ENCODE data around the gene CFD.
"Not testable (repeated sequence)": the region's sequence is repeated elsewhere in the genome, so short reads cannot be mapped to it uniquely, and the experiment has no call there.

The CFD gene

GRCh38 chr19:852136-853013 is 7.1 kb upstream of the CFD start, which contains the start of gene ELANE:
Gene ELANE, plus strand, starts transcription at chr19:852303. Its CDS starts 26 bp downstream, at chr19:852329.
- DNase-seq (ENCODE audit: low spot score) = no peak

- no peak for DNase-seq (ENCODE audit: low spot score)
Observed at GRCh38 chr19:853014-853585, 6.4 kb upstream of the CFD start.

- DNase-seq (ENCODE audit: low spot score) = not testable (repeated sequence)
Observed at GRCh38 chr19:853614-854220, 5.7 kb upstream of the CFD start.

GRCh38 chr19:854549-854948 is 4.9 kb upstream of the CFD start:
- no peak for DNase-seq (ENCODE audit: low spot score)

- DNase-seq (ENCODE audit: low spot score) = no peak
Observed at GRCh38 chr19:855142-855541, 4.3 kb upstream of the CFD start.

- no peak for DNase-seq (ENCODE audit: low spot score)
Observed at GRCh38 chr19:855566-856120, 3.8 kb upstream of the CFD start.

- no peak for DNase-seq (ENCODE audit: low spot score)
Observed at GRCh38 chr19:858284-858683, 1.2 kb upstream of the CFD start.

GRCh38 chr19:861141-861755 is 1.8 kb downstream of the CFD start:
- no peak for DNase-seq (ENCODE audit: low spot score)

GRCh38 chr19:861756-862580 is 2.5 kb downstream of the CFD start:
- peak; percentile 46 for DNase-seq (ENCODE audit: low spot score)

- peak; percentile 70 for DNase-seq (ENCODE audit: low spot score)
Observed at GRCh38 chr19:862581-863314, 3.3 kb downstream of the CFD start.

- no peak for DNase-seq (ENCODE audit: low spot score)
Observed at GRCh38 chr19:863315-863620, 3.8 kb downstream of the CFD start.

- no peak for DNase-seq (ENCODE audit: low spot score)
Observed at GRCh38 chr19:866769-867300, 7.4 kb downstream of the CFD start.

- DNase-seq (ENCODE audit: low spot score) = no peak
Observed at GRCh38 chr19:867301-867793, 7.9 kb downstream of the CFD start.

GRCh38 chr19:867855-868457 is 8.5 kb downstream of the CFD start:
- no peak for DNase-seq (ENCODE audit: low spot score)

GRCh38 chr19:868458-869244 is 9.2 kb downstream of the CFD start:
- no peak for DNase-seq (ENCODE audit: low spot score)

GRCh38 chr19:869245-870177 is 10.0 kb downstream of the CFD start:
- no peak for DNase-seq (ENCODE audit: low spot score)

GRCh38 chr19:870314-870713 is 10.8 kb downstream of the CFD start:
- DNase-seq (ENCODE audit: low spot score) = no peak

GRCh38 chr19:870963-871401 is 11.5 kb downstream of the CFD start:
- no peak for DNase-seq (ENCODE audit: low spot score)

Measured in CD4-positive, alpha-beta T cell treated with Interleukin-2 at 100 ng/mL for 4 hours (primary cell).